Effector memory CD4-positive, alpha-beta T cell (primary cell): Measurements from ENCODE around the gene ZNF511.

Experiments used
- DNase-seq, 3 donors: peaks; one replicate each; pipeline ENCODE4 v3.0.0-alpha.2; 2020
- H3K27ac ChIP-seq: 2 replicates; pipeline ENCODE4 v1.7.0; 2013; ENCODE audit warnings: mild to moderate bottlenecking, low read length, moderate library complexity; ENCODE audit not compliant: insufficient read depth, poor library complexity, severe bottlenecking
- H3K27me3 ChIP-seq: replicated peaks from 2 replicates; pipeline ENCODE4 v1.7.0; 2013; ENCODE audit warnings: mild to moderate bottlenecking, low read length; ENCODE audit not compliant: insufficient read depth, control insufficient read depth, poor library complexity, severe bottlenecking
- H3K36me3 ChIP-seq: 2 replicates; pipeline ENCODE4 v1.7.0; 2013; ENCODE audit warnings: mild to moderate bottlenecking, low read length, moderate library complexity; ENCODE audit not compliant: control insufficient read depth, insufficient read depth
- H3K4me1 ChIP-seq: 2 replicates; pipeline ENCODE4 v1.7.0; 2013; ENCODE audit warnings: low read length, mild to moderate bottlenecking; ENCODE audit not compliant: control insufficient read depth, insufficient read depth, poor library complexity, severe bottlenecking
- H3K4me3 ChIP-seq: 2 replicates; pipeline ENCODE4 v1.7.0; 2013; ENCODE audit warnings: low read length, low read depth, mild to moderate bottlenecking; ENCODE audit not compliant: insufficient read depth, poor library complexity, severe bottlenecking
- H3K9me3 ChIP-seq: 2 replicates; pipeline ENCODE4 v1.7.0; 2013; ENCODE audit warnings: mild to moderate bottlenecking, low read length, moderate library complexity; ENCODE audit not compliant: control insufficient read depth

The ZNF511 gene

GRCh38 chr10:133324857-133325260 is 16.1 kb downstream of the ZNF511 start:
- Histone ChIP-seq H3K36me3 (no peaks in the 10 kb centered on the region), H3K9me3 (no peaks in the 10 kb centered on the region), H3K27ac (no peak overlapping the region), H3K4me1 (peaks cover 21% of the 10 kb centered on the region), H3K27me3 (peaks cover 39% of the 10 kb centered on the region), H3K4me3 (peak overlapping the region; percentile 48)
- DNase-seq: no peak

GRCh38 chr10:133325440-133326222 is 16.9 kb downstream of the ZNF511 start:
- peaks cover 22% of the 10 kb centered on the region for H3K4me1 ChIP-seq
- H3K27ac ChIP-seq: no peak overlapping the region
- DNase-seq: no peak
- H3K27me3 ChIP-seq: peaks cover 39% of the 10 kb centered on the region
- no peaks in the 10 kb centered on the region for H3K36me3 ChIP-seq
- H3K9me3 ChIP-seq: no peaks in the 10 kb centered on the region
- H3K4me3 ChIP-seq: peak overlapping the region; percentile 48

- peaks cover 22% of the 10 kb centered on the region for H3K4me1 ChIP-seq
- no peaks in the 10 kb centered on the region for H3K36me3 ChIP-seq
- DNase-seq: no peak
- no peaks in the 10 kb centered on the region for H3K9me3 ChIP-seq
- H3K27ac ChIP-seq: no peak overlapping the region
- peak overlapping the region; percentile 48 for H3K4me3 ChIP-seq
- peaks cover 39% of the 10 kb centered on the region for H3K27me3 ChIP-seq
Measured at GRCh38 chr10:133326223-133326551, 17.5 kb downstream of the ZNF511 start.

DNA sequence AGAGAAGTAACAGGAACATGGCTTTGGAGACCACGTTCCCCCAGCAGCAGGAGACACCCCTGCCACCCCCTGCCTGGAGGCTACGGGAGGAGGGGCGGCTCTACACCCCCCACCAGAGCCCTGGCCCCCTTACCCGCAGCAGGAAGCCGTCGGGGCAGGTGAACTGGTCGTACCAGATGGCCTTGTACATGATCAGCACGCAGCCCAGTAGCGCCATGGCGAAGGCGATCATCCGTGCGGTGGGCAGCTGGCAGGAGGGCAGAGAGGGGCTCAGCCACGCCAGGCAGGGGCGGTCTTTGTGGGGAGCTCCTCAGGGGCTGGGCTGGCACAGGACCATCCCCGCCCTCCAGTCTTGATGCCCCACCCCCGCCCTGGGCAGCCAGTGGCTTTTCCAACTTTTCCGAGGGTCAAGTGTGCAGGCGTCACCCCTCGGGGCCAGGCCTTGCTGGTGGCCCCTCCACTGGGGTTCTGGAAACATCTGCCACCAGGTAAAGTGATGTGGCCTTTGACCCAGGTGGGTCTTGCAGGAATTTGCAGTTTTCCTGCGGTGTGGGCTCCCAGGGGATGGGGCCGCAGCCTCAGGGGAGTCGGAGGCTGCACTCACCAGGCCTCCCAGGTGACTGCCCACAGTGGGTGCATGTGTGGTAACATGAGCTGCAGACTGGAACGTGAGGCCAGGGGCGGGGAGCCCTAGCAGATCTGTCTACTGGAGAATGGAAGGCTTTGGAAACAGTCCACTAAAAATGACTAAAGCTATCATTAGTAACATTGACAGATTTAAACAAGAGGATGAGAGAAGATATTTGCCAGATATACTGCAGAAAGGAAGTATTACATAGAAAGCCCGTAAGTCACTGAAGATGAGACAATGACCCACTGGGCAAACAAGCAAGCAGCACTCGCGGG is 18.3 kb downstream of the ZNF511 start:
- H3K4me3 ChIP-seq: no peak overlapping the region
- peaks cover 39% of the 10 kb centered on the region for H3K27me3 ChIP-seq
- H3K4me1 ChIP-seq: peaks cover 22% of the 10 kb centered on the region
- no peak for DNase-seq
- H3K36me3 ChIP-seq: no peaks in the 10 kb centered on the region
- no peak overlapping the region for H3K27ac ChIP-seq
- H3K9me3 ChIP-seq: no peaks in the 10 kb centered on the region

GRCh38 chr10:133327651-133328357 is 19.1 kb downstream of the ZNF511 start:
- no peaks in the 10 kb centered on the region for H3K36me3 ChIP-seq
- H3K27ac ChIP-seq: no peak overlapping the region
- H3K9me3 ChIP-seq: no peaks in the 10 kb centered on the region
- peaks cover 39% of the 10 kb centered on the region for H3K27me3 ChIP-seq
- no peak overlapping the region for H3K4me3 ChIP-seq
- H3K4me1 ChIP-seq: peaks cover 22% of the 10 kb centered on the region
- DNase-seq: no peak

DNA sequence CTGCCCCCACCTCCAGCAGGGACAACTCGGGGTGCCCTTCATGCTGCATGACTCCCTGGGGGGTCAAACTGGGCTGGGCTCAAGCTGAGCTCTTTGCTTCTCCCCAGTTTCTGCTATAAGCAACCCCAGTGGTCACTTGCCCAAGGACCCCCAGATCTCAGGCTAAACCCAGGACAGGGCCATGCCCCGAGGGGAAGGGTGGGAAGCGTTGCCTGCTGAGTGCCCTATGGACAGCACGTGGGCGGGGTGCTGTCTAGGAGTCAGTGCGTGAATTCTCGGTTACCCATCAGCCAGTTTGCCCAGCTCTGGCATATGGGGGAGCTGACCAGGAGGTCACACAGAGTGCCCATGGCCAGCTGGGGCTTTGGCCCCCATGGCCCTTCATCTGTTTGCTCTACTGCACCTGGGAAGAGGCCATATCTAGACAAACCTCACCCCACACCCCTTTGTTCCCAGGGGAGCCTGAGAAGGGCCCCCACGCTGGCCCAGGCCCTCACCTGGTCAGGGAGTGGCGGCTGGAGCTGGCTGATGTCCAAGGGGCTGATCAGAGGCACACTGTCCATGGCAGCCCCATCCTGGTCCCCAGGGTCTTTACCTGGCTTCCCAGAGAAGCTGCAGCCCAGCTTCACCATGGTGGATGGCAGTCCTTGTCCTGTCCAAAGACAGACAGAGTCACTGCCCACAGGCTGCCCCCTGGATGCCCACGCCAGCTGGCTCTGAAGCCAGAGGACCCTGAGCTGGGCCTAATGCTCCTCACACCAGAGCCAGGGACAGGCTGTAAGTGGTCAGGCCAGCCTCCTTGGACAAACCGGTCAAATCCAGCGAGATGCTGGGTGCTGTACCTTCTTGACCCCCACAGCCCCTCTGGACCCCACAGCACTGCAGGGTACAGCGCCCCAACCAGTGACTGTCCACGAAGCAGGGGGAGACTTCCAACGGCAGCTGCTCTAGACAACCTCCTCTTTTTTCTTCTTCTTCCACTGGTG is 19.9 kb downstream of the ZNF511 start:
- no peak overlapping the region for H3K27ac ChIP-seq
- H3K27me3 ChIP-seq: peaks cover 39% of the 10 kb centered on the region
- H3K4me3 ChIP-seq: no peak overlapping the region
- peaks cover 22% of the 10 kb centered on the region for H3K4me1 ChIP-seq
- no peaks in the 10 kb centered on the region for H3K36me3 ChIP-seq
- no peak for DNase-seq
- H3K9me3 ChIP-seq: no peaks in the 10 kb centered on the region

DNA sequence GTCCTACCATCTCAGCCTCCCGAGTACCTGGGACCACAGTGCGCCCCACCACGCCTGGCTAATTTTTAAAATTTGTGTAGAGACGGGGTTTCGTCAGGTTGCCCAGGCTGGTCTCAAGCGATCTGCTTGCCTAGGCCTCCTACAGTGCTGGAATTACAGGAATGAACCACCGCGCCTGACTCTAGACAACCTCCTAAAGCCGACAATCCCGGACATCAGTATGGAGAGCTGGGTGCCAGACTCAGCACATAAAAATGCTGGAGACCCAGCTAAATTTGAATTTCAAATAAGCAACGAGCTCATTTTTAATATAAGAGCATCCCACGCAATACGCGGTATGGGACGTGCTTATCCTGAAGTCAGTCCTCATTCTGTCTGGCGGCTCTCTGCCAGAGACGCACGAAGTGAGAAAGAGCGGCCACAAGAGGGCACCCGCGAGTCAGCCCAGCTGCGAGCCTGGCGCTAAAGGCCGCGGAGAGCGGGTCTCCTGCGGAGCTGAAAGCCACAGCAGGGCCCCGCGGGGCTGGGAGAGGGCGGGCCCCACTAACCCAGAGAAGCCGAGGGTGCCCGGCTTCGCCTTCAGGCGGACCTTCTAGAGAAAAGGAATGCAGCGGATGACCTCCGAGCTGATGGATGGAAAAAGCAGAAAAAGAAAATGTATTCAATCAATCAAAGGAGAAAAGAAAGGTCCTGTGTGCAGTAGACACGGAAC is 20.9 kb downstream of the ZNF511 start:
- no peaks in the 10 kb centered on the region for H3K9me3 ChIP-seq
- H3K4me3 ChIP-seq: no peak overlapping the region
- peak; percentile 70 to 76 (median 75) for DNase-seq
- peaks cover 39% of the 10 kb centered on the region for H3K27me3 ChIP-seq
- H3K36me3 ChIP-seq: no peaks in the 10 kb centered on the region
- H3K4me1 ChIP-seq: peaks cover 22% of the 10 kb centered on the region
- H3K27ac ChIP-seq: no peak overlapping the region

GRCh38 chr10:133332936-133333699 is 24.4 kb downstream of the ZNF511 start:
- Histone ChIP-seq H3K27me3 (peaks cover 15% of the 10 kb centered on the region), H3K27ac (no peak overlapping the region), H3K9me3 (no peaks in the 10 kb centered on the region), H3K4me1 (peaks cover 35% of the 10 kb centered on the region), H3K4me3 (no peak overlapping the region), H3K36me3 (no peaks in the 10 kb centered on the region)
- no peak for DNase-seq
